GM18526 (cell line): Measurements from ENCODE around the gene RERE.

Experiments used
- POLR2A ChIP-seq: IDR thresholded peaks from 3 replicates; pipeline ENCODE4 v1.6.1; 2011; ENCODE audit not compliant: insufficient read length; ENCODE audit errors: extremely low read depth

The RERE gene

DNA sequence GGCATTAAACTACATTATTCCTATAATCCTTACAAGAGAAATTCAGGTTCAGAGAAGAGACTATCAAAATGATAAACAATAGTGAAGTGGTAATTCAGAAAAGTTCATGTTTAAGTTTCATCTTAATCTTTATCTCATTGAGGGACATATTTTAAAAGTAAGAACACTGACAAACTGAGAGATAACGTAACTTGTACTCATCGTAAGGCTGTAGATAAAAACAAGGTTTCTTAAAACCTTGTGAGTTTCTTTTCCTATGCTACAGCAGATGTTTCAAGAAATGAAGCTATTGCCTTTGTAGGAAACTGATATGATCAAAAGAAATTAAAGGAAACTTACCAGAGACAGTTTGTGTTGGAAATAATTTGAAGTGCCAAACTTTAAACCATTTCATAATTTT lies 65.0 kb downstream of the RERE start:
- no peak for TF ChIP-seq POLR2A

DNA sequence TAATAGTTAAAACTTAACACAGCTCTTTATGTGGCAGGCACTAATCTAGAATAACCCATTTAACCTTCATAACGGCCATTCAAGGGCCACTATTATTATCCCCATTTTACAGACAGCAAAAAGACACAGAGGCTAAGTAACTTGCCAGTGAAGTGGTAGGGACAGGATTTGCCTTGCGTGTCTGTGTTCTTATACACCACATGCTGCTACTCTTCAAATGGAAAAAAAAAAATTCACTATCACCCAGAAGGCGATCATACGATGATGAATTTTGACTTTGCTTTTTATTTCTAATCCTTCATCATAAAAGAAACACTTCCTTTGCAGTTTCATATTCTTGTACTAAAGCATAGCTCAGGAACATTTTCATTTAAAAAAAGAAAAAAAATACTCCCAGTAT lies 65.5 kb downstream of the RERE start:
- no peak for TF ChIP-seq POLR2A

DNA sequence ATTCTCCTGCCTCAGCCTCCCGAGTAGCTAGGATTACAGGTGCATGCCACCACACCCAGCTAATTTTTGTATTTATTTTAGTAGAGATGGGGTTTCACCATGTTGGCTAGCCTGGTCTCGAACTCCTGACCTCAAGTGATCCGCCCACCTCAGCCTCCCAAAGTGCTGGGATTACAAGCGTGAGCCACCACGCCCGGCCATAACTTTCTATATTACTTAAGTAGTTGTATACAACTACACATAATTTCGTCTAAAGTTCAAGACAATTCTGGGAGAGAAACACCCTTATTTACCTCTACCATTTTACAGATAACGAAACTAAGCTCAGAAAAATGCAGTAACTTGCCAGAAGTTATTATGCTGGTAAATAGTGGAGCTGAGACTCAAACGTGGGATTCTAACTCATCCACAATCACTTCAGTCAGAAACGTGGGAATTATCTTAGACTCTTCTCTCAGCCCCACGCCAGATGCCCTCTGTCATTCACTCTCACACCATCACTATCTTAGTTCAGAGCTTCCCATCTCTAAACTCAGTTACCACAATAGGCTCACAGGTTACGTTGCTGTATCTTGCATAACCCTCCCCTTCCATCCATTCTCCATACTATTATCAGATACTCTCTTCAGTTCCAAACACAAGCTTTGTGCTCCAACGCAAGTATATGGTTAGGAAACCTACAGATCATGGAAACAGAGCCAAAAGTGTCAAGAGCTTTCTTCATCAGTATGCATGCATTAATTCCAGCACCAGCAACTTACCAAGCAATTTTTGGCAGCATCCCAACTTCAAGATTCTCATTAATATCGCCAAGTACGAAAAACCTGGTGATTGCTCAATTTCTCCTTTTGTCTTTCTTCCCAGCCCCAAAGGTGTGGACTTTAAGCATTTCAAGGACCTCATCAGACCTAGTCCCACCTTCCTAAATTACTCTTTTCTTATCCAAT lies 69.3 kb downstream of the RERE start:
- no peak for TF ChIP-seq POLR2A

DNA sequence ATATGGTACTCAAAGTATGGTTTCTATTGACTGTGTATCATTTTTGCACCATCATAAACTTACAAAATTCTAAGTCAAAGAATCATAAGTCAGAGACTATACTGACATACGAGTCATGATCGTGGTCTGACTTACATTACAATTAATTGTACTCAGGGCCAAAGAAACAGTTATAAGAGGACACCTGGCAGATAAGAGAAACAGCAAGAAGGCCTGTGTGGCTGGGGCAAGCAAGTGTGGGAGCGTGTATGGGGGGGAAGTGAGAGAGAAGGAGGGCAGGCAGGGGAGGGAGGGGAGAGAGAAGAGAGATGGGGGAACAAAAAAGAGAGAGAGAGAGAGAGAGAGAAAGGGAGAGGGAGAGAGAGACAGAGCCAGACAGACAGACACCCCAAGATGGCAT lies 70.9 kb downstream of the RERE start:
- no peak for TF ChIP-seq POLR2A

DNA sequence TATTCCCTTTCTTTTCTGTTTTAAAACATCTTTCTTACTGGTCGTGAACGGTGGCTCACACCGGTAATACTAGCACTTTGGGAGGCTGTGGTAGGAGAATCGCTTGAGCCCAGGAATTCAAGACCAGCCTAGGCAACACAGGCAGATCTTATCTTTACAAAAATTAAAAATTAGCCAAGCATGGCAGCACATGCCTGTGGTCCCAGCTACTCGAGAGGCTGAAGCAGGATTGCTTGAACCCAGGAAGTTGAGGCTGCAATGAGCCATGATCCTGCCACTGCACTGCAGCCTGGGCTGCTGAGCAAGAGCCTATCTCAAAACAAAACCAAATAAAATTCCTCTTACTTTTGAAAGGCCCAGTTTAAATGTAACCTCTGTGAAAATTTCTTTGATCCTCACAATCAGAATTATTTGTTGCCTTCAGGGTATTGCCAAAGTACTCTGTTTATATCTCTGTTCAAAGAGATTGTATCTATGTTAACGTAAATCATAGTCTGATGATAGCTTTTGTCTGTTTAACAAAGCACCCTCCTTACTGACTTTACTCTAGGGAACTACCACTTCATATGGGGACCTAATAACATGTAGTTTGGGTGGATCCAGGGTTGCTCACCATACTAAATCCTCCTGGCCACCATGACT lies 71.6 kb downstream of the RERE start:
- no peak for TF ChIP-seq POLR2A

DNA sequence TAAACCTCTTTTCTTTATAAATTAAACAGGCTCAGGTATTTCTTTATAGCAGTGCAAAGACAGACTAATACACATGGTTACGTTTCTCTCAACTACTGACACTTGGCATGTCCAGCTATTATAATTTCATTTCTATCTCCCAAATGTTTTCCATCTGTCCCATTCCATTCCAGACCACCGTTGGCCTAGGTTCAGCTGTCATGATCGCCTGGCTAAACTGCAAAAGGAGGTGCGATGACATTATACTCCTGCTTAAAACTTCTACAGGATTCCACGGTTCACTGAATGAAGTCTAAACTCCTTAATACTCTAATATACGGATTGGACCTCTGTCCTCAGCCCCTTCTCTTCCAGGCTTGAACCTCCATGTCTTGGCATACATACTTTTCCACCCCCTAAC lies 72.1 kb downstream of the RERE start:
- no peak for TF ChIP-seq POLR2A

DNA sequence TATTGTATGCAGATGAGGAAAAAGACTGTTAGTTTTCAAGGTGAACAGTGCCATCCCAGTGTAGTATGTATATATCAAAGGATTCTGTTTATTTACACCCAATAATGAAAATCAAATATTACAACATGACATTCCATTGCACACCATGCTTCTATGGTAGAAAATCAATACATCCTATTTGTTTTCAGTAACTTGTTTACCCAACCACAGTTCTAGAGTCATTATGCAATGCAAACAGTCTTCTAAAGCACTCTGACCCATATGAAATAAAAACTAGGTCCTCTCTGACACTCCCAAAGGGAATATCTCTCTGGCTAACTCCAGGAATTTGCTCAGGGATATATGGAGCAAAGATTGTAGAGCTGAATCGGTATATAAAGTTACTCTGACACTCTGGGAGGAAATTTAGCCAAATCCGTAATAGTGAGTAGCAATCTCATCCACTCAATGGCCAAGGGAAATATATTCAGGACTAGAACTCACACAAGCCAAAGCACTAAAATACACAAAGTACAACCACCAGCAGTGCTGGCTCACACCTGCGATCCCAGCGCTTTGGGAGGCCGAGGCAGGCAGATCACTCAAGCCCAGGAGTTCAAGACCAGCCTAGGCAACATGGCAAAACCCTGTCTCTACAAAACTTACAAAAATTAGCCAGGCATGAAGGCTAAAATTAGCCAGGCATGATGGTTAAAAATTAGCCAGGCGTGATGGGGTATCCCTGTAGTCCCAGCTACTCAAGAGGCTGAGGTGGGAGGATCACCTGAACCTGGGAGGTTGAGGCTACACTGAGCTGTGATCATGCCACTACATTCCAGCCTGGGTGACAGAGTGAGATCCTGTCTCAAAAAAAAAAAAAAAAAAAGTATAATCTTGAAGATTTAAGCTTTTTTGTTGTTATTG lies 75.2 kb downstream of the RERE start:
- no peak for TF ChIP-seq POLR2A

DNA sequence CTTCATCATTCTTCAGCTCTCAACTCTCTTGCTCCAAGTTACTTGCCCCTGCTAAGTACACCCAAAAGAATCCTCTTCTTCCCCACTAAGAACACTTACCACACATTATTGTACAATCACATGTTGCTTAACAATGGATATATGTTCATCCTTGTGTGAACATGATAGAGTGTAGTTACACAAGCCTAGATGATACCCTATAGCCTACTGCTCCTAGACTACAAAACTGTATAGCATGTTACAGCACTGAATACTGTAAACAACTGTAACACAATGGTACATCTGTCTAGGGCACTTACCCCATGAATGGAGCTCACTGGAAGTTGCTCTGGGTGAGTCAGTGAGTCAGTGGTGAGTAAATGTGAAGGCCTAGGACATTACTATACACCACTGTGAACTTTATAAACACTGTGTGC lies 77.4 kb downstream of the RERE start:
- TF ChIP-seq POLR2A = no peak

DNA sequence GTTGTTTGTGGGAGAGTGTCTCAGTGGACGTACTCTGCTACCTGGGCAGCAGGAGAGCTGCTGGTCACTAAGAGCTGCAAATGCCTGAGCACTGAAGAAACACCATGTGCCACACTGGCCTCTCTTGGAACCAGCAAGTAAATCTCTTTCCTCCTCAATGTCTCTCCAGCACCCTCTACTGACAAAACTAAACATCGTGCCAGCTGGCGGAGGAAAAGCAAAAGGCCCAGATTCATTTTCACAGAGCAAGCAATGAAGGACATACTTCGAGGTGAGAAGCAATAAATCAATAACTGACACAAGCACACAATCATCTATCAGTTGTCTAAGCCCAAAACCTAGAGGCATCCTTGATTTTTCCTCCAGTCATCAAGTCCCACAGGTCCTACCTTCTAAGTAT lies 78.1 kb downstream of the RERE start:
- TF ChIP-seq POLR2A = no peak

DNA sequence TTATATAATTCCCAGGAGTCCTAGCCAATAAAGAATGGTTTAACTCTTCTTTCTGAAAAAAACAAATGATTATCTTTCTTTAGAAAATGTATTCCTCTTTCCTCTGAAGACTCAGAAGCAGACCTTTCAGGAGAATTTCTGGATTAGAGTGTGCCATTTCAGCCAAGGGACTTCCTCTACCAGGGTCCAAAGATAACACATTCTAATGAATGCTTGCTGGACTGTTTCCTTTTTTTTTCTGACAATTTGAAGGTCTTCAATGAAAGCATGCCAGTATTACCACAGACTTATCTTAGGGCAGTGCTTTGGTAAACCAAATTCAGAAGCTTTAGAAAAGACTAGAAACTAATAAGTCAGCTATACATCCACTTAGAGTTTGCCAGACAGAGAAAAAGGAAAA lies 80.5 kb downstream of the RERE start:
- no peak for TF ChIP-seq POLR2A

DNA sequence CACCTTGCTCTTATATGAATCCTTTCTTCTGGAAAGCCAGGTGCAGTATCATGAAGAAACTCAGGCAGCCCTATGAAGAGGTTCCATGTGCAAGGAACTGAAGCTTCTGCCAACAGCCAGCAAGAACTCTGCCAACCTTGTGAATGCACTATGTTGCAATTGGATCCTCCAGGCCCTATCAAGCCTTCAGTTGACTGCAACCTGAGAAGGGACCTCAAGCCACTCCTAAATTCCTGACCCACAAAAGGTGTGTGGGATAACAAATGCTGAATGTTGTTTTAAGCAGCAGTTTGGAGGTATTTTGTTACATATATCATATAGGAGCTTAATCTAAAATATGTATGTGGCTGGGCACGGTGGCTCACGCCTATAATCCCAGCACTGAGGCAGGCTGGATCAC lies 84.0 kb downstream of the RERE start:
- TF ChIP-seq POLR2A = no peak

DNA sequence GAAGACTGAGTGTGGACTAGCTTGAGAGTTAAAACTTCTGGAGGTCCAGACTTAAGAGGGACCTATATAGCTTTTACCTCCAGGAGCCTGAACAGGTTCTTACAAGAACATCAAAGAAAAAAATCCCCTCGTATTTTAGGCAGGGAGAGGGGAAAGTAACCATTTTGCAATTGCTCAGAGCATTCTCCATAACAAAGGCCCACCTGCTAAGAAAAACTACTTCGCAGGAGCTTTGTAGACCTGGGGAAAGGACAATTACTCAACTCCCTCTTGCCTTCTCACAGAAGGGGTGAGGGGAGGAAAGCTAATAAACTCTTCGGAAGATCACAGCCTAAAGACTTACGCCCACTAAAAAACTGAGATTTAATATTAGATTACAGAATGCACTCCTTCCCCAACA lies 86.3 kb downstream of the RERE start:
- no peak for TF ChIP-seq POLR2A

DNA sequence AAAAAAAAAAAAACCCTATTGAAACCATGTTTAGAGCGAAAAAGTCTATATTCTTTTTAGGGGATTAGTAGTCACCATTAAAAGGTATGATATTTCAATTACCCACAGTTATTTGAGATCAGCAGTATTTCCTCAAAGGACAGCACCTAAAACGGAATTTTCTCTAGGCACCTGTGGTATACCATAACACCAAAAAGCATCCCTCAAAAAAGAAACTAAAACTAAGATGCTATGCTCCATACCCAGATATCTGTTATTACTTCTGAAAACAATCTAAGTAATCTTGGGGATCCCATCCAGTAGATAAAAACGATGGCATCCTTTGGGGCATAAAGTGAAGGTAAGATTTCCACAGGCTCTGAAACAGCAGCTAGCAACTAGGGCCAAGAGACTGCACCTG lies 89.0 kb downstream of the RERE start:
- TF ChIP-seq POLR2A = no peak

DNA sequence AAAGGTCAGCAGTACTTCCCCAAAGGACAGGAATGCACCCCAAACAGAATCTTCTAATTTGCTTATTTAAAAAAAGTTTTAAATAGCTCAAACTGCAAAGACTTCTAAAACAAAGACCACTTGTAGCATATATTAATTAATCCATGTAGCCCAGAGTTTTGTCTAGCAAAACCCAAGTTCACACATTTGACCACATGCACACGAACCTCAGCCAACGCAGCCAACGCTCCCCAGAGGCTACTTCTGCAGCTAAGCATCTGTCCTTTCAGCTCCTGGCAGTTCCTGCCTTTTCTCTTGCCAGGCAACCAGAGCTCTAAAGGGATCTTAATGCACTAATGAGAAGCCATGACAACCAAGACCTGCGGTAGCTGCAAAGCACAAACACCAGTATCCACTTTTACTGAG lies 89.6 kb downstream of the RERE start:
- no peak for TF ChIP-seq POLR2A

DNA sequence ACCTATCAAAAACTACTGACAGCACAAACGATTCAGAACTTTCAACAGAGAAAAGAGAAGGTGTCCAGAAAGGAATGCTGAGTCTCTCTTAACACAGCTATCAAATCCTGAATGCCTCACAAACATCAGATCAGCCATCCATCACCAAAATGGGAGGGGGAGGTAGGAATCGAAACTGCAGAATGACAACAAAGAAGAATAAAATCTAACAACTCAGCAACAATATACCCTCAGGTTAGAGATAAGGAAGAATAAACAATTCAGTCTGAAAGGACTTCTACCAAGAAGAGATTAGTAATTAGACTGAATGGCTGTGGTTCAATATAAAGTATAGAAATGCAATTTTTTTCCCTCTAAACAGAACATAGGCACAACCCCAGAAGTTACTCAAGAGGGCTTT lies 94.4 kb downstream of the RERE start:
- TF ChIP-seq POLR2A = no peak
